NOMO-1 (cell line): ENCODE measurements around the gene PTCH1.

Experiments
- DNase-seq, 2 experiments: peaks; one replicate each; lab custom pipeline; 2025; ENCODE audit not compliant: unreplicated experiment in 2 of 2; lab: John Stamatoyannopoulos, UW

The PTCH1 gene

GRCh38 chr9:95513711-95514110 lies 3.1 kb downstream of the PTCH1 start:
- no peak for DNase-seq

- peak; percentile 54 to 60 for DNase-seq
Measured at GRCh38 chr9:95512709-95513095, 4.1 kb downstream of the PTCH1 start.

GRCh38 chr9:95511952-95512708 lies 4.6 kb downstream of the PTCH1 start:
- DNase-seq: peak in 1 of 2 experiments; percentile 16

GRCh38 chr9:95511616-95511931 lies 5.2 kb downstream of the PTCH1 start:
- no peak for DNase-seq

GRCh38 chr9:95510709-95511615 lies 5.8 kb downstream of the PTCH1 start:
- DNase-seq: peak; percentile 74 to 76

- DNase-seq: peak in 1 of 2 experiments; percentile 17
Measured at GRCh38 chr9:95509851-95510708, 6.7 kb downstream of the PTCH1 start.

GRCh38 chr9:95508968-95509850 lies 7.6 kb downstream of the PTCH1 start:
- DNase-seq: peak; percentile 39 to 41

GRCh38 chr9:95508242-95508967 lies 8.4 kb downstream of the PTCH1 start:
- DNase-seq: peak in 1 of 2 experiments; percentile 6

- DNase-seq: peak; percentile 30 to 41
Measured at GRCh38 chr9:95507464-95508241, 9.1 kb downstream of the PTCH1 start.

GRCh38 chr9:95506678-95507463 lies 9.9 kb downstream of the PTCH1 start:
- DNase-seq: peak; percentile 55 to 65

- peak; percentile 14 to 34 for DNase-seq
Measured at GRCh38 chr9:95506428-95506677, 10.4 kb downstream of the PTCH1 start.

GRCh38 chr9:95505717-95506427 lies 10.9 kb downstream of the PTCH1 start:
- DNase-seq: peak in 1 of 2 experiments; percentile 17

GRCh38 chr9:95505072-95505716 lies 11.6 kb downstream of the PTCH1 start:
- no peak for DNase-seq

- DNase-seq: peak in 1 of 2 experiments; percentile 12
Measured at GRCh38 chr9:95504053-95504963, 12.5 kb downstream of the PTCH1 start.

- no peak for DNase-seq
Measured at GRCh38 chr9:95503369-95503768, 13.4 kb downstream of the PTCH1 start.

- DNase-seq: no peak
Measured at GRCh38 chr9:95502248-95502647, 14.5 kb downstream of the PTCH1 start.
